PC-9 (cell line): ENCODE results near the gene ELF4. TPM values are rescaled to one million over a fixed set of nuclear protein-coding genes. Genes with fewer than 3 reads are reported as not detected.
A peak's percentile ranks its signal among the peaks of the same experiment; 100 is the strongest.

Experiments
- BruUV-seq: library from RNA; stranded (reverse); fragments of 400-500 nt; replicated peaks from 2 replicates; lab custom pipeline; 2021; lab: Mats Ljungman, UMichigan
- CTCF ChIA-PET: fragments of 300-600 bp; sonication (Branson Sonifier 250); formaldehyde crosslinking; loops from one replicate; lab custom pipeline; 2022; ENCODE audit warnings: antibody characterized with exemption; lab: Charles Lee
- POLR2A ChIA-PET: fragments of 300-600 bp; sonication (Branson Sonifier 250); formaldehyde crosslinking; loops from one replicate; lab custom pipeline; 2022; ENCODE audit warnings: antibody characterized with exemption; ENCODE audit not compliant: unreplicated experiment; lab: Charles Lee
- DNase-seq, 2 experiments: peaks; one replicate each; pipeline versions ENCODE4 v3.0.0 to v3.0.0-alpha.2; 2015 to 2022; ENCODE audit warnings: mixed read lengths in 1 of 2
- H2AFZ ChIP-seq: fragments of 200-600 bp; sonication (generic); 2 replicates; pipeline ENCODE4 v1.8.1; 2017; ENCODE audit warnings: antibody characterized with exemption
- H3F3A ChIP-seq: fragments of 200-600 bp; sonication (generic); 2 replicates; pipeline ENCODE4 v1.8.1; 2017; ENCODE audit warnings: antibody characterized with exemption, mild to moderate bottlenecking, low read depth; ENCODE audit not compliant: insufficient read depth
- H3K27ac ChIP-seq: fragments of 200-600 bp; sonication (generic); 2 replicates; pipeline ENCODE4 v1.6.1; 2016; ENCODE audit warnings: mixed run types
- H3K27me3 ChIP-seq: fragments of 200-600 bp; sonication (generic); 2 replicates; pipeline ENCODE4 v1.6.1; 2016; ENCODE audit warnings: low read depth, mixed run types; ENCODE audit not compliant: insufficient read depth
- H3K36me3 ChIP-seq: fragments of 200-600 bp; sonication (generic); 2 replicates; pipeline ENCODE4 v1.6.1; 2016; ENCODE audit warnings: low read depth, mixed run types
- H3K4me1 ChIP-seq: fragments of 200-600 bp; sonication (generic); replicated peaks from 2 replicates; pipeline ENCODE4 v1.6.1; 2016; ENCODE audit warnings: mixed run types; ENCODE audit not compliant: insufficient read depth
- H3K4me2 ChIP-seq: fragments of 200-600 bp; sonication (generic); 2 replicates; pipeline ENCODE4 v1.6.1; 2017; ENCODE audit warnings: mixed run types
- H3K4me3 ChIP-seq: fragments of 200-600 bp; sonication (generic); 2 replicates; pipeline ENCODE4 v1.6.1; 2016; ENCODE audit warnings: mixed run types
- H3K79me2 ChIP-seq: fragments of 200-600 bp; sonication (generic); 2 replicates; pipeline ENCODE4 v1.6.1; 2017; ENCODE audit warnings: low read depth, mixed run types
- H3K9me2 ChIP-seq: fragments of 200-600 bp; sonication (generic); 2 replicates; pipeline ENCODE4 v1.8.1; 2017; ENCODE audit warnings: mild to moderate bottlenecking; ENCODE audit not compliant: insufficient read depth
- H3K9me3 ChIP-seq: fragments of 200-600 bp; sonication (generic); 2 replicates; pipeline ENCODE4 v1.8.1; 2016; ENCODE audit warnings: low read depth; ENCODE audit not compliant: insufficient read depth
- H4K20me1 ChIP-seq: fragments of 200-600 bp; sonication (generic); 2 replicates; pipeline ENCODE4 v1.8.1; 2017; ENCODE audit not compliant: insufficient read depth
- CTCF ChIP-seq: fragments of 200-600 bp; sonication (generic); conservative IDR thresholded peaks from 2 replicates; pipeline ENCODE4 v1.6.1; 2017; ENCODE audit warnings: mixed run types, antibody characterized with exemption, mild to moderate bottlenecking, moderate library complexity
- EZH2 ChIP-seq: fragments of 200-600 bp; sonication (generic); IDR thresholded peaks from 2 replicates; pipeline ENCODE4 v1.8.0; 2017; ENCODE audit warnings: antibody characterized with exemption, low read depth
- intact Hi-C: fragments of 100-400 bp; cut with micrococcal nuclease; formaldehyde crosslinking; loops from one replicate; pipeline ENCODE4 v1.10.0; 2022; ENCODE audit not compliant: unreplicated experiment
- total RNA-seq: library from RNA; stranded (reverse); gene quantifications from 2 replicates; pipeline ENCODE4 v1.2.3, GENCODE V29; 2021

ELF4 gene
- total RNA-seq, 1 experiment from 2014 or later: 60.3 TPM

- H3K4me2 ChIP-seq: no peak overlapping the region
- CTCF ChIA-PET: no interaction called here
- peaks cover 13% of the 10 kb centered on the region; the same call in 1 of the 2 replicates for H3F3A ChIP-seq
- H3K79me2 ChIP-seq: no peaks in the 10 kb centered on the region
- POLR2A ChIA-PET: no interaction called here
- no peak overlapping the region for H2AFZ ChIP-seq
- BruUV-seq: no TSS peak
- TF ChIP-seq CTCF (no peak), EZH2 (no peak)
- DNase-seq: no peak
- no peak overlapping the region for H3K4me3 ChIP-seq
- no peaks in the 10 kb centered on the region for H3K27me3 ChIP-seq
- intact Hi-C loops: loop anchor here (10.0 kb wide), 1 partner anchor 848 kb away; no protein-coding TSS in a partner anchor
- H4K20me1 ChIP-seq: no peaks in the 10 kb centered on the region
- H3K36me3 ChIP-seq: 0 out of 2 replicates have a peak, but pooled peaks cover 9% of the 10 kb centered on the region
- no peaks in the 10 kb centered on the region for H3K9me3 ChIP-seq
- H3K9me2 ChIP-seq: no peaks in the 10 kb centered on the region
- H3K27ac ChIP-seq: no peak overlapping the region
- H3K4me1 ChIP-seq: no peaks in the 10 kb centered on the region
Observed at GRCh38 chrX:130066975-130067615, 43.2 kb downstream of the ELF4 start.

- no peaks in the 10 kb centered on the region for H3K79me2 ChIP-seq
- H4K20me1 ChIP-seq: no peaks in the 10 kb centered on the region
- peak overlapping the region; percentile 71 for H2AFZ ChIP-seq
- BruUV-seq: no TSS peak
- POLR2A ChIA-PET: interaction anchor here (0.6 kb wide), 1 partner anchor 130 kb away, joined by 5 read pairs; no protein-coding TSS in a partner anchor
- H3K27ac ChIP-seq: no peak overlapping the region
- H3K4me1 ChIP-seq: no peaks in the 10 kb centered on the region
- peak overlapping the region; percentile 77 for H3K4me2 ChIP-seq
- CTCF ChIA-PET: interaction anchor here (0.5 to 1.3 kb wide), 16 partner anchors 37 to 556 kb away, joined by 3 to 14 read pairs (median 4); no protein-coding TSS in a partner anchor
- no peaks in the 10 kb centered on the region for H3K36me3 ChIP-seq
- no peak for TF ChIP-seq EZH2
- TF ChIP-seq CTCF: peak; percentile 93
- H3K27me3 ChIP-seq: no peaks in the 10 kb centered on the region
- DNase-seq: peak; percentile 64 to 93
- peaks cover 13% of the 10 kb centered on the region; the same call in 1 of the 2 replicates for H3F3A ChIP-seq
- H3K4me3 ChIP-seq: peak overlapping the region; percentile 66
- intact Hi-C loops: loop anchor here (1.0 to 10.0 kb wide), 7 partner anchors 132 to 854 kb away; no protein-coding TSS in a partner anchor
- no peaks in the 10 kb centered on the region for H3K9me3 ChIP-seq
- H3K9me2 ChIP-seq: no peaks in the 10 kb centered on the region
Observed at GRCh38 chrX:130060122-130061069, 49.9 kb downstream of the ELF4 start.

- Histone ChIP-seq H3K36me3 (no peaks in the 10 kb centered on the region), H3K79me2 (no peaks in the 10 kb centered on the region), H3K4me2 (no peak overlapping the region), H3K4me1 (no peaks in the 10 kb centered on the region), H3K9me3 (no peaks in the 10 kb centered on the region), H3K27ac (no peak overlapping the region), H3K9me2 (no peaks in the 10 kb centered on the region), H3K27me3 (no peaks in the 10 kb centered on the region), H2AFZ (no peak overlapping the region), H4K20me1 (no peaks in the 10 kb centered on the region), H3F3A (peaks cover 4% of the 10 kb centered on the region; the same call in 1 of the 2 replicates), H3K4me3 (no peak overlapping the region)
- ChIA-PET CTCF (no interaction called here), POLR2A (no interaction called here)
- no TSS peak for BruUV-seq
- DNase-seq: no peak
- intact Hi-C loops: no loop called here
- TF ChIP-seq EZH2: no peak
- TF ChIP-seq CTCF: no peak
Observed at GRCh38 chrX:130058652-130059051, 51.6 kb downstream of the ELF4 start.
